Fibroblast of mammary gland (primary cell): ENCODE data around the gene VIPR2.
"Not testable (repeated sequence)": the region's sequence is repeated elsewhere in the genome, so short reads cannot be mapped to it uniquely, and the experiment has no call there.

Experiments
- DNase-seq: peaks from one replicate; pipeline ENCODE4 v3.0.0-alpha.2; 2010; ENCODE audit warnings: low read depth
- H3K4me3 ChIP-seq: 2 replicates; pipeline ENCODE4 v1.5.1; 2011; ENCODE audit warnings: low read depth, mild to moderate bottlenecking, low read length, moderate library complexity; ENCODE audit not compliant: control insufficient read depth
- CTCF ChIP-seq: conservative IDR thresholded peaks from 2 replicates; pipeline ENCODE4 v1.5.1; 2011; ENCODE audit warnings: low read depth, low read length, inconsistent platforms; ENCODE audit not compliant: control insufficient read depth, insufficient read depth

VIPR2 gene

GRCh38 chr7:159136846-159137245 lies 7.8 kb downstream of the VIPR2 start:
- no peak for TF ChIP-seq CTCF
- DNase-seq, result no peak
- H3K4me3 ChIP-seq, result no peak overlapping the region

GRCh38 chr7:159136442-159136841 lies 8.2 kb downstream of the VIPR2 start:
- H3K4me3 ChIP-seq, result no peak overlapping the region
- no peak for TF ChIP-seq CTCF
- DNase-seq, result no peak

GRCh38 chr7:159136013-159136412 lies 8.7 kb downstream of the VIPR2 start:
- TF ChIP-seq CTCF, result no peak
- no peak overlapping the region for H3K4me3 ChIP-seq
- DNase-seq, result no peak

GRCh38 chr7:159132670-159133443 lies 11.8 kb downstream of the VIPR2 start:
- DNase-seq, result not testable (repeated sequence)

GRCh38 chr7:159130820-159131219 lies 13.8 kb downstream of the VIPR2 start:
- no peak overlapping the region for H3K4me3 ChIP-seq
- TF ChIP-seq CTCF, result no peak
- no peak for DNase-seq

More at GRCh38 chr7:159132670-159133443, 11.8 kb downstream of the VIPR2 start:
- not testable (repeated sequence) for H3K4me3 ChIP-seq

GRCh38 chr7:159130199-159130775 lies 14.4 kb downstream of the VIPR2 start:
- H3K4me3 ChIP-seq, result no peak overlapping the region
- no peak for DNase-seq
- TF ChIP-seq CTCF, result no peak

- H3K4me3 ChIP-seq, result no peak overlapping the region
- DNase-seq, result no peak
- TF ChIP-seq CTCF, result no peak
Observed at GRCh38 chr7:159128767-159129166, 15.9 kb downstream of the VIPR2 start.
